ENCODE results near the gene GAS6. TPM values are rescaled to one million over a fixed set of nuclear protein-coding genes. Genes with fewer than 3 reads are reported as not detected.

Gene GAS6
- total and polyA plus RNA-seq, 9 of the 15 experiments (the other 6 are each of a cell fraction or from before 2014, with no cell fraction given), result 0.14 to 9.7 (median 4.7) TPM; not detected in 1

DNA sequence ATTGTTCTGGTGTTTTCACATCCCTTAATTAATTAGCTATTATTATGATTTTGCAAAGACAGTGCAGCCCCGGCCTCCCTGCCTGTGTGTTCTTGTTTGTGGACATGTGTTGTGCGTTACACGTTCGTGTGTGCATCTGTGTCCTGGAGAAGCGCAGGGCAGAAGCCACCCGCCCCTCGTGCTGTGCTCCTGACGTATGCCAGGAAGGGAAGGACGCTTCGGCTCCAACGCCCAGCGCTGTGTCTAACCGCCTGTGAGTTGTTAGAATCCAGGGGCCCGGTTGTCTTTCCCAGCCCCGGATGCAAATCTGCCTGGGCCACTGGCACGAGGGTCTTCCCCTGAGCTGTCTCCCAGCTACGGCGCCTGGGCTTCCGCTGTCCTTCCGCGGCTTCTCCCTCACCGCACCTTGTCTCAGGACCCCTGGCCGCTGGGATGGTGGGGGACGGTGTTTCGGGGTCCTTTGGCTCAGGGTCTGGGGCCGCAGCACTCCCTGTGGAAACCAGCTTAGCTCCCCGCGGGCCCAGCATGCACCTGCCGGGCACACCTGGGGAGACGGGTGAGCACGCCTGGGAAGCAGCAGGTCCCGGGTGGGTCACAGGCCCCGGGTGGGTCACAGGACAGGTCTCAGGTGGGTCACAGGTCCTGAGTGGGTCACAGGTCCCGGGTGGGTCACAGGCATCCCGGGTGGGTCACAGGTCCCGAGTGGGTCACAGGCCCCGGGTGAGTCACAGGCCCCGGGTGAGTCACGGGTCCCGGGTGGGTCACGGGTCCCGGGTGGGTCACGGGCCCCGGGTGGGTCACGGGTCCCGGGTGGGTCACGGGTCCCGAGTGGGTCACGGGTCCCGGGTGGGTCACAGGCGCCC lies 51.5 kb downstream of the GAS6 start:
- WGBS (ENCODE audit: insufficient coverage, low coverage, missing lambda C conversion rate), result 34% methylated on average over 20 of the region's 51 CpGs
- Histone ChIP-seq H3K27ac (ENCODE audit: extremely low read depth, low read depth, low read length) (no peak overlapping the region), H3K4me3 (no peak overlapping the region), H2AFZ (ENCODE audit: low read depth, low read length) (no peak overlapping the region), H4K20me1 (replicated peaks; ENCODE audit: control insufficient read depth, insufficient read depth, low read length) (no peaks in the 10 kb centered on the region), H3K4me2 (ENCODE audit: insufficient read depth, low read length) (no peak overlapping the region), H3K9ac (ENCODE audit: insufficient read depth in 1 of 2, low read depth in 2 of 2, low read length in 2 of 2) (no peak overlapping the region), H3K9me1 (ENCODE audit: control insufficient read depth, insufficient read depth, low read length) (no peaks in the 10 kb centered on the region), H3K4me1 (replicated peaks in 1 of 2; ENCODE audit: control insufficient read depth in 2 of 2, insufficient read depth in 2 of 2, low read length in 2 of 2) (peaks cover 0 to 27% of the 10 kb centered on the region in 2 experiments; a peak in 2 of 5 replicates), H3K36me3 (ENCODE audit: control insufficient read depth, insufficient read depth, low read length) (no peaks in the 10 kb centered on the region), H3K79me2 (ENCODE audit: control insufficient read depth, insufficient read depth, low read length) (no peaks in the 10 kb centered on the region), H3K9me3 (replicated peaks; ENCODE audit: control insufficient read depth, insufficient read depth, low read depth, low read length) (peaks cover 6% of the 10 kb centered on the region; the same call in 1 of the 2 replicates), H3K27me3 (ENCODE audit: control insufficient read depth in 2 of 2, insufficient read depth in 2 of 2, low read length in 2 of 2) (peaks cover 0 to 11% of the 10 kb centered on the region in 2 experiments; a peak in 2 of 5 replicates)
- no peak for DNase-seq (ENCODE audit: extremely low read depth in 1 of 4, low spot score in 3 of 4)
- in situ Hi-C loops (cut with MboI), result no loop called here
- intact Hi-C loops (cut with micrococcal nuclease), result no loop called here
- BruUV-seq (replicated peaks), result no TSS peak
- FAIRE-seq, result no peak
- ChIA-PET POLR2A (no interaction called here), CTCF (ENCODE audit: low intra/inter-chr PET ratio) (no interaction called here)
- TF ChIP-seq TEAD4 (IDR thresholded peaks at IDR 0.05; ENCODE audit: low read length) (no peak), TEAD4 (CRISPR knock-in tag; IDR thresholded peaks at IDR 0.05; ENCODE audit: borderline replicate concordance) (no peak), SAFB (IDR thresholded peaks at IDR 0.05; ENCODE audit: borderline replicate concordance, low read depth, low read length) (peak; percentile 93)
- ATAC-seq, result no peak

Data from K562 (cell line).